Measurements from ENCODE around the gene TMEM51.

GRCh38 chr1:15159166-15159555, 5.6 kb downstream of the TMEM51 start:
- TF ChIP-seq EZH2phosphoT487 (conservative IDR thresholded peaks at IDR 0.05; ENCODE audit: low read length) (no peak), CTCF (IDR thresholded peaks at IDR 0.05; ENCODE audit: insufficient read depth, low read length, poor library complexity, severe bottlenecking) (no peak)
